Parathyroid adenoma (tissue), 2 donors: ENCODE data around the gene BRWD1.
A peak's percentile ranks its signal among the peaks of the same experiment; 100 is the strongest.

Experiments
- H2AFZ ChIP-seq: fragments of 300-600 bp; sonication (generic); one replicate; pipeline ENCODE4 v1.7.0; 2017; ENCODE audit warnings: antibody characterized with exemption, mild to moderate bottlenecking
- H3K27ac ChIP-seq: fragments of 300-600 bp; sonication (generic); one replicate; pipeline ENCODE4 v1.7.0; 2017
- H3K27me3 ChIP-seq: fragments of 300-600 bp; sonication (generic); one replicate; pipeline ENCODE4 v1.7.0; 2017; ENCODE audit warnings: low read length; ENCODE audit not compliant: control insufficient read depth, insufficient read depth
- H3K36me3 ChIP-seq: fragments of 300-600 bp; sonication (generic); one replicate; pipeline ENCODE4 v1.7.0; 2017; ENCODE audit warnings: low read length; ENCODE audit not compliant: control insufficient read depth, insufficient read depth
- H3K4me1 ChIP-seq: fragments of 300-600 bp; sonication (generic); one replicate; pipeline ENCODE4 v1.7.0; 2017; ENCODE audit warnings: control low read depth
- H3K4me2 ChIP-seq: fragments of 300-600 bp; sonication (generic); one replicate; pipeline ENCODE4 v1.7.0; 2017; ENCODE audit warnings: low read length
- H3K4me3 ChIP-seq: fragments of 300-600 bp; sonication (generic); one replicate; pipeline ENCODE4 v1.7.0; 2017; ENCODE audit warnings: low read depth, low read length
- H3K79me2 ChIP-seq: fragments of 300-600 bp; sonication (generic); one replicate; pipeline ENCODE4 v1.7.0; 2017; ENCODE audit warnings: control low read depth
- H3K9ac ChIP-seq: fragments of 300-600 bp; sonication (generic); one replicate; pipeline ENCODE4 v1.7.0; 2017; ENCODE audit warnings: mild to moderate bottlenecking
- H3K9me3 ChIP-seq: fragments of 300-600 bp; sonication (generic); one replicate; pipeline ENCODE4 v1.7.0; 2017; ENCODE audit warnings: low read length; ENCODE audit not compliant: control insufficient read depth
- CTCF ChIP-seq: fragments of 300-600 bp; sonication (generic); IDR thresholded peaks from one replicate; pipeline ENCODE4 v1.7.0; 2017; ENCODE audit warnings: antibody characterized with exemption, mild to moderate bottlenecking
- donor health status: primary hyperparathyroidism.

The BRWD1 gene

GRCh38 chr21:39350094-39351005 lies 36.9 kb upstream of the BRWD1 start:
- H3K9me3 ChIP-seq: no peaks in the 10 kb centered on the region
- H3K27me3 ChIP-seq: no peaks in the 10 kb centered on the region
- H3K4me3 ChIP-seq: no peak overlapping the region
- peak overlapping the region; percentile 93 for H2AFZ ChIP-seq
- no peak for TF ChIP-seq CTCF
- no peaks in the 10 kb centered on the region for H3K4me1 ChIP-seq
- H3K36me3 ChIP-seq: no peaks in the 10 kb centered on the region
- H3K27ac ChIP-seq: no peak overlapping the region
- peak overlapping the region; percentile 67 for H3K4me2 ChIP-seq
- no peak overlapping the region for H3K9ac ChIP-seq
- H3K79me2 ChIP-seq: no peaks in the 10 kb centered on the region

GRCh38 chr21:39349211-39350093 lies 36.0 kb upstream of the BRWD1 start:
- H3K4me1 ChIP-seq: no peaks in the 10 kb centered on the region
- H2AFZ ChIP-seq: peak overlapping the region; percentile 93
- no peaks in the 10 kb centered on the region for H3K36me3 ChIP-seq
- no peaks in the 10 kb centered on the region for H3K79me2 ChIP-seq
- no peaks in the 10 kb centered on the region for H3K27me3 ChIP-seq
- no peak for TF ChIP-seq CTCF
- no peak overlapping the region for H3K9ac ChIP-seq
- H3K9me3 ChIP-seq: no peaks in the 10 kb centered on the region
- H3K4me3 ChIP-seq: peak overlapping the region; percentile 64
- H3K27ac ChIP-seq: peak overlapping the region; percentile 81
- peak overlapping the region; percentile 67 for H3K4me2 ChIP-seq

GRCh38 chr21:39348355-39349210 lies 35.2 kb upstream of the BRWD1 start, which contains the start of gene HMGN1:
TSS of gene HMGN1 (minus strand) at chr21:39349088. CDS start at chr21:39348917, 171 bp downstream.
- Histone ChIP-seq H3K36me3 (no peaks in the 10 kb centered on the region), H3K27ac (peak within 1 kb of the TSS; percentile 81), H3K4me2 (peak within 1 kb of the TSS; percentile 79), H3K9me3 (no peaks in the 10 kb centered on the region), H2AFZ (peak within 1 kb of the TSS; percentile 93), H3K9ac (no peak within 1 kb of the TSS), H3K79me2 (no peaks in the 10 kb centered on the region), H3K4me1 (no peaks in the 10 kb centered on the region), H3K27me3 (no peaks in the 10 kb centered on the region), H3K4me3 (peak within 1 kb of the TSS; percentile 86)
- no peak for TF ChIP-seq CTCF

GRCh38 chr21:39348040-39348354 lies 34.6 kb upstream of the BRWD1 start:
- TF ChIP-seq CTCF: no peak
- H3K36me3 ChIP-seq: no peaks in the 10 kb centered on the region
- no peaks in the 10 kb centered on the region for H3K4me1 ChIP-seq

More at GRCh38 chr21:39348040-39348354, 34.6 kb upstream of the BRWD1 start:
- Histone ChIP-seq H3K9ac (no peak overlapping the region), H3K27me3 (no peaks in the 10 kb centered on the region), H3K4me2 (peak overlapping the region; percentile 79), H3K9me3 (no peaks in the 10 kb centered on the region), H3K27ac (peak overlapping the region; percentile 72), H2AFZ (peak overlapping the region; percentile 75), H3K4me3 (peak overlapping the region; percentile 86), H3K79me2 (no peaks in the 10 kb centered on the region)
